Body of pancreas (tissue), 4 donors: ENCODE measurements around the gene SNRPN. TPM values are rescaled to one million over a fixed set of nuclear protein-coding genes. Genes with fewer than 3 reads are reported as not detected.
A peak's percentile ranks its signal among the peaks of the same experiment; 100 is the strongest.

Experiments
- ATAC-seq: fragments of 150-250 bp; one replicate; pipeline ENCODE4 v1.9.1; 2016
- DNase-seq, 4 donors: peaks; one replicate each; pipeline ENCODE4 v3.0.0-alpha.2; 2019
- H3K27ac ChIP-seq, 4 donors: fragments of 200-600 bp; sonication (generic); 1 replicate in 3 of 4; 2 replicates in 1 of 4; pipeline versions ENCODE4 v1.5.1 to v1.6.1; 2016 to 2019; ENCODE audit warnings: mild to moderate bottlenecking in 1 of 4, mixed read lengths in 1 of 4, moderate library complexity in 1 of 4
- H3K27me3 ChIP-seq, 2 donors: fragments of 200-600 bp; sonication (generic); one replicate each; pipeline ENCODE4 v1.6.0; 2016; ENCODE audit warnings: mild to moderate bottlenecking in 1 of 2
- H3K36me3 ChIP-seq, 2 donors: fragments of 200-600 bp; sonication (generic); replicated peaks in 1 of 2; 2 replicates each; pipeline ENCODE4 v1.5.1; 2016; ENCODE audit warnings: low read depth in 2 of 2; ENCODE audit not compliant: insufficient read depth in 1 of 2
- H3K4me1 ChIP-seq: fragments of 200-600 bp; sonication (generic); one replicate; pipeline ENCODE4 v1.6.0; 2016
- H3K4me3 ChIP-seq, 2 donors: fragments of 200-600 bp; sonication (generic); 1 replicate in 1 of 2; 2 replicates in 1 of 2; pipeline ENCODE4 v1.5.1; 2016 to 2019
- H3K9me3 ChIP-seq, 3 donors: fragments of 200-600 bp; sonication (generic); 1 replicate in 2 of 3; 2 replicates in 1 of 3; pipeline ENCODE4 v1.5.1; 2016
- CTCF ChIP-seq, 7 experiments: fragments of 450-650 bp in 4 of 7; fragments of 200-600 bp in 3 of 7; sonication (generic) in 3 of 7; IDR thresholded peaks; one replicate each; pipeline ENCODE4 v1.5.1; 2016 to 2019; ENCODE audit warnings: antibody characterized with exemption in 7 of 7
- POLR2A ChIP-seq, 3 donors: fragments of 450-650 bp; IDR thresholded peaks; one replicate each; pipeline ENCODE4 v1.6.1; 2016; ENCODE audit warnings: antibody characterized with exemption in 3 of 3, mild to moderate bottlenecking in 2 of 3
- WGBS, 2 donors: methylation state at CpG; one replicate each; pipeline ENCODE4 v1.1.5; 2017; 5-methylcytosine and 5-hydroxymethylcytosine counted together
- intact Hi-C: fragments of 100-400 bp; cut with DNase I; formaldehyde crosslinking; loops from one replicate; pipeline ENCODE4 v1.15.1; 2023
- total RNA-seq, 2 donors: library from RNA; depleted of rRNA; stranded (reverse); fragments of >200 nt; gene quantifications; one replicate each; pipeline ENCODE4 v1.1.0, GENCODE V29; 2016

The SNRPN gene
- total RNA-seq, 2 donors from 2014 or later = 96.2 to 113 TPM

DNA sequence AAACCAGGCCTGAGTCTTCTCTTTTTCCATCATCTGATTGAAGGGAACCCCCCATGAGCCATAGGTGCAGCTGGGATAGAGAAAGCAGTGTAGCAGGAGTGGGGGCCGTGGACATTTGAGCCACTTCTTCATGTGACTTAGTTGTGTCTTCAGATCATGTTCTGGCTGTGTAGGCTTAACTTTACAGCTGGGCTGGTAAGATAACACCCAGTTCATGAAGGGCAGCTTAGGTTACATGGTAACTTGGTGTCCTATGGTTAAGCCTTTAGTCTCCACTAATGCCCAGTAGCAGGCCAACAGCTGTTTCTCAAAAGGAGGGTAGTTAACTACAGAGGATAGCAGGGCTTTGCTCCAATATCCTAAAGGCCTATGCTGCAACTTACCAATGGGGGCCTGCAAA is 11.4 kb upstream of the SNRPN start:
- H3K27me3 ChIP-seq = no peaks in the 10 kb centered on the region
- no peak overlapping the region for H3K4me3 ChIP-seq
- ATAC-seq (no peak), DNase-seq (no peak)
- no peaks in the 10 kb centered on the region for H3K9me3 ChIP-seq
- intact Hi-C loops = no loop called here
- 65 to 73% methylated on average over 1 of the region's 1 CpG for WGBS, 2 donors
- H3K36me3 ChIP-seq = no peaks in the 10 kb centered on the region
- TF ChIP-seq CTCF (IDR thresholded peaks at IDR 0.05) (no peak), POLR2A (IDR thresholded peaks at IDR 0.05) (no peak)
- H3K27ac ChIP-seq = no peak overlapping the region
- H3K4me1 ChIP-seq = no peaks in the 10 kb centered on the region

GRCh38 chr15:24944954-24945353 is 9.8 kb upstream of the SNRPN start:
- 4 to 29% methylated on average over 1 of the region's 1 CpG for WGBS, 2 donors

GRCh38 chr15:24945711-24946110 is 9.1 kb upstream of the SNRPN start:
- ATAC-seq = no peak
- no peaks in the 10 kb centered on the region for H3K9me3 ChIP-seq
- H3K27ac ChIP-seq = no peak overlapping the region
- TF ChIP-seq CTCF (IDR thresholded peaks at IDR 0.05) = no peak
- no peak for TF ChIP-seq POLR2A (IDR thresholded peaks at IDR 0.05)
- H3K36me3 ChIP-seq = no peaks in the 10 kb centered on the region
- no peaks in the 10 kb centered on the region for H3K27me3 ChIP-seq
- H3K4me3 ChIP-seq = no peak overlapping the region
- WGBS, 2 donors = 50 to 73% methylated on average over 1 of the region's 1 CpG
- DNase-seq = no peak
- intact Hi-C loops = no loop called here
- no peaks in the 10 kb centered on the region for H3K4me1 ChIP-seq

More at GRCh38 chr15:24944954-24945353, 9.8 kb upstream of the SNRPN start:
- ATAC-seq = no peak
- Histone ChIP-seq H3K27me3 (no peaks in the 10 kb centered on the region), H3K27ac (no peak overlapping the region), H3K36me3 (no peaks in the 10 kb centered on the region), H3K4me1 (no peaks in the 10 kb centered on the region), H3K9me3 (no peaks in the 10 kb centered on the region), H3K4me3 (no peak overlapping the region)
- intact Hi-C loops = no loop called here
- no peak for DNase-seq
- TF ChIP-seq CTCF (IDR thresholded peaks at IDR 0.05) (no peak), POLR2A (IDR thresholded peaks at IDR 0.05) (no peak)

DNA sequence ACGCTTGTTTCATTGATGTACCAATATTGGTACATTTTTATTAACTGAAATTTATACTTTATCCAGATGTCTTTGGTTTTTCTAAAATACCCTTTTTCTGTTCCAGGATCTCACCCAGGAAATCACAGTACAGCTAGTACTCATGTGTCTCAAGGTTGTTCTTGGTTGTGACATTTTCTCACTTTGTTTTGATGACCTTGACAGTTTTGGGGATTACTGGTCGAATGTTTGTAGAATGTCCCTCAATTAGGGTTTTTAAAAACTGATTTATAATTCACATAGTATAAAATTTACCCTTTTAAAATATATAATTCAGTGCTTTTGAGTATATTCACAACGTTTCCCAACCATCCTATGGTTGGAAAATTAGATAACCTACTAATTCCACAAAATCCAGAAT is 6.3 kb upstream of the SNRPN start:
- Histone ChIP-seq H3K9me3 (no peaks in the 10 kb centered on the region), H3K36me3 (no peaks in the 10 kb centered on the region), H3K4me1 (no peaks in the 10 kb centered on the region), H3K4me3 (no peak overlapping the region), H3K27ac (no peak overlapping the region), H3K27me3 (no peaks in the 10 kb centered on the region)
- DNase-seq (no peak), ATAC-seq (no peak)
- intact Hi-C loops = no loop called here
- 49 to 52% methylated on average over 3 of the region's 3 CpGs for WGBS, 2 donors
- TF ChIP-seq POLR2A (IDR thresholded peaks at IDR 0.05) (no peak), CTCF (IDR thresholded peaks at IDR 0.05) (no peak)

DNA sequence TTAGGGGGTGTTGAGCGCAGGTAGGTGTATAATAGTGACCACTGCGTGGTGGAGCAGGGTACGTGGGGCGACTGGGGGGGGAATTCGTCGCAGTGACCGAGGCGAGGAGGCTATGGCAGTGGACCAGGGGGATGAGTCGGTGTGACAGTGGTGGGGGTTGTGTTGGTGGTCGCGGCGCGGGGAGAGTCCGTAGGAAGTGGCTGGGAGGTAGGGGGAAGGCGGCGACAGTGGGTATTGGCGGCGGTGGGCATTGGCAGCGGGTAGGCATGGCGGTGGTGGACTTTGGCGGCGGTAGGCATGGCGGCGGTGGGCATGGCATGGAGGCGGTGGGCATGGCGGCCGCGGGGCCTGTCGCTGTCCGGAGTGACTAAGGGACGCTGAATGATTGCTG is 739 bp downstream of the SNRPN start:
- WGBS, 2 donors = 42 to 49% methylated on average over 31 of the region's 31 CpGs
- H3K9me3 ChIP-seq = no peaks in the 10 kb centered on the region
- TF ChIP-seq CTCF (IDR thresholded peaks at IDR 0.05) = no peak
- TF ChIP-seq POLR2A (IDR thresholded peaks at IDR 0.05) = no peak
- no peaks in the 10 kb centered on the region for H3K36me3 ChIP-seq
- H3K4me1 ChIP-seq = peaks cover 6% of the 10 kb centered on the region
- peak overlapping the region; percentile 60 to 71 for H3K4me3 ChIP-seq
- peak; percentile 31 for ATAC-seq
- peak overlapping the region; percentile 71 to 93 (median 82) for H3K27ac ChIP-seq
- intact Hi-C loops = no loop called here
- DNase-seq = peak; percentile 7 to 18 (median 16)
- H3K27me3 ChIP-seq = no peaks in the 10 kb centered on the region
